ENCODE results near the gene CABP5.

- TF ChIP-seq CTCF (IDR thresholded peaks at IDR 0.05; ENCODE audit: low read length) (no peak), EZH2 (IDR thresholded peaks at IDR 0.05; ENCODE audit: borderline replicate concordance, low read length) (no peak)
These were observed 7.6 kb upstream of the CABP5 start for GRCh38 chr19:48051335-48052033.
